RPMI7951 (cell line): ENCODE results near the gene TGFB3. TPM values are rescaled to one million over a fixed set of nuclear protein-coding genes. Genes with fewer than 3 reads are reported as not detected.
"Not testable (repeated sequence)": the region's sequence is repeated elsewhere in the genome, so short reads cannot be mapped to it uniquely, and the experiment has no call there.

Experiments used
- DNase-seq: peaks from one replicate; pipeline ENCODE4 v3.0.0-alpha.2; 2012; ENCODE audit warnings: low read depth
- total RNA-seq: library from RNA; depleted of rRNA; stranded (reverse); fragments of >200 nt; shearing (Covaris generic); gene quantifications from 2 replicates; pipeline ENCODE4 v1.2.3, GENCODE V29; 2014; rRNA removed

Gene TGFB3
- 1.8 and 3.6 TPM in 2 replicates for total RNA-seq

DNA sequence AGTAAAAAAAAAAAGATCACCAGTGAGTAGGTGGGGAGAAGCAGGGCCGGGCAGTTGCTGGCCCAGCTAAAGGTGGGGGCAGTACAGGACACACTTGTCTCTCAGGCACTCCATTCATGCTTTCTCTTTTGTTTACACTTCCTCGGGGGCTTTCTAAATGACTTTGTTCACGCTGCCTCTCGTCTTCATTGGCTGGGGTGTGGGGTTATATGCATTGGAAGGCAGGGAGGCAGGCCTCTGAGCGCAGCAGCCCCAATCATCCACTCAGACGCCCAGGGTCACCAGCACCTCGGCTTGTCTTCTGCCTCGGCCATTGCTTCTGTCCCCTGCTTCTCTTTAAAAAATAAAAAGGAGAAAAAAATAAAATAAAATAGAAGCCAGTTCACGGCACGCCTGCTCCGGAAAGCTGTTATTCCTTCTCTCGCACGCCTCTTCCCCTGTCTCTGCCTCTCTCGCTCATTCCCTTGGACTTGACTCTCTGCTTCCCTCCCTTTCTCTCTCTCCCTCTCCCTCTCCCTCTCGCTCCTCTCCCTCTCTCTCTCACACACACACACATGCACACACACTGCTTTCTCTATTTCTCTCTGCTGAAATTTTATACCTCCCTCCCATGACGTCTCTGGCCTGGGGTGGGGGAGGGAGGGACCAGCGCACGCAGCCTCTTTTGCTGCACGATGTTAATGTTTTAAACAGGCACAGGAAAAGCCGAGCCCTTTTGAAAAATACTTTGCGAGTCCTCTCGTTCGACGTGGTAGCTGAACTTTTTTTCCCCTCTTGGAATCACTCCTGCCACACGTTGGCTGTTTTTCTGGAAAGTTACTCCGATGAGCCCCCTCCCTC, at the start of gene TGFB3:
TSS of gene TGFB3 (minus strand) at position 570 of the 840 bp plus-strand sequence. CDS start 1,102 bp downstream, outside the sequence.
- peak; percentile 89 for DNase-seq

- DNase-seq, result no peak
Measured at GRCh38 chr14:76024211-76024907, 42.6 kb upstream of the TGFB3 start.

- no peak for DNase-seq
Measured at GRCh38 chr14:76023757-76024156, 42.0 kb upstream of the TGFB3 start.

DNA sequence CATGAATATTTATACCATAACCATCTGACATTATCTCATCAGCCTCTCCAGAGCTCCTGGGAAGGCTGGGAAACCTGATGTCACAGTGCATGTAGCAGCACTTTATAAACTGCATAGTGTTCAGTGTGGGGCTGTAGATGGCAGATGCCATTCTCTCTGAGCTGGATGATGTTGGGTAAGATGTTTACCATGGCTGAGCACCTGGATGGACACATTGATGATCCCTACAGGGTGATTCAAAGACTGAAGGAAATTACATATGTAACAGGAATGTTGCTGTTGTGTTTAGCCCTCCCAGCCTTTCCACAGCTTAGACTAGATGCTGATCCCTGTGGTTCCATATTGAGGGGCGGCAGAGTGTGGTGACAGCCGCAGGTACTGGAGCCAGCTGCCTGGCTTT, 41.2 kb upstream of the TGFB3 start:
- DNase-seq, result no peak

GRCh38 chr14:76019676-76020075, 37.9 kb upstream of the TGFB3 start:
- DNase-seq, result no peak

DNA sequence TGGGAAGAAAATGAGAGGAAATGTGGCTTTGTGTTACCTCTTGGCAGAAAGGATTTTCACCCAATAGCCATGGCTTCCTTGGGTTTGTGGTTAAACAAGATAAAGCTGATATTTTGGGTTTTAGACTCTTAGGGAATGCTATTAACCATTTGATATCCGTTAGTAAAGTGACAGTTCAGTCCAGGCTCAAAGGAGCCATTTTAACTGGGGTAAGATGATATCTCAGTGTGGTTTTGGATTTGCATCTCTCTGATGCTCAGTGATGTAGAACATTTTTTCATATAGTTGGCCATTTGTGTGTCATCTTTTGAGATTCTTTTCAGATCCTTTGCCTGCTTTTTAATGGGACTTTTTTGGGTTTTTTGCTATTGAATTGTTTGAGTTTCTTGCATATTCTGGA, 33.9 kb upstream of the TGFB3 start:
- peak; percentile 4 for DNase-seq

- no peak for DNase-seq
Measured at GRCh38 chr14:76015191-76015590, 33.4 kb upstream of the TGFB3 start.

DNA sequence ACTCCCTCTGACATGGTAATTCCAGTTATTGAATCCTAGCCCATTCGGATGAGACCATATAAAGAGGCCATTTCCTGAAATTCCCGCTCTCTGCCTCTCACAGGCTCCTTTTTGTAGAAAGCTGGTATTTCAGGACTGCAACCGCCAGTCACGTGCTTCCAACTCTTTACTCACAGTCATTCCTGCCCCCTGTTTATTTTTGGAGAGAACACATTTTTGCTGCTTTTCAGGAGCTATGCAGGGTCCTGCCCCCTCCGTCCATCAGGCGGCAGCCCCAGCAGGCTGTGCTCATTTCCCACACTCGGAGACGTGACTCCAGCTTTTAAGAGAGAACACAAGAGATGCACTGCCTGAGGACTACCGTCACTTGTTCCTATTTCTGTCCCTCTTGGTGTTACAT, 30.6 kb upstream of the TGFB3 start:
- no peak for DNase-seq

DNA sequence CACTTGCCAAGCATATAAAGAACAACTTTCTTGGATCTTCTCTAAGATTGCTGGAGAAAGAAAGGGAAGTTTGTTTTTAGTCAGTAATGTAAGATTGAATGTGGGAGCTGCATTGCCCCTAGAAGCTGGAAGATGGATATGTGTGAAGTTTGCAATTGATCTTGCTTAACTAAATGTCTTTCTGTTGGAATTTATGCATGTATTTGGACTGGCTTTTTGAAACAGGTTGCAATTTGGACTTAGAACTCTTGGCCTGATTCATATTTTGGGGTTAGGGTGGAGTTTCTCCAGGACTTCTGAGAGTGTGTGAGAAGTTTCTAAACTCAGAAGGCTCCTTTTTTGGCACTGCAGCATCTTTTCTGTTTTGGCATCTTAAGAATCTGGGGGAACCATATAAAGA, 30.1 kb upstream of the TGFB3 start:
- no peak for DNase-seq

- not testable (repeated sequence) for DNase-seq
Measured at GRCh38 chr14:76009627-76010026, 27.8 kb upstream of the TGFB3 start.

GRCh38 chr14:76007852-76008251, 26.1 kb upstream of the TGFB3 start:
- DNase-seq, result no peak

- DNase-seq, result no peak
Measured at GRCh38 chr14:76007379-76007778, 25.6 kb upstream of the TGFB3 start.

DNA sequence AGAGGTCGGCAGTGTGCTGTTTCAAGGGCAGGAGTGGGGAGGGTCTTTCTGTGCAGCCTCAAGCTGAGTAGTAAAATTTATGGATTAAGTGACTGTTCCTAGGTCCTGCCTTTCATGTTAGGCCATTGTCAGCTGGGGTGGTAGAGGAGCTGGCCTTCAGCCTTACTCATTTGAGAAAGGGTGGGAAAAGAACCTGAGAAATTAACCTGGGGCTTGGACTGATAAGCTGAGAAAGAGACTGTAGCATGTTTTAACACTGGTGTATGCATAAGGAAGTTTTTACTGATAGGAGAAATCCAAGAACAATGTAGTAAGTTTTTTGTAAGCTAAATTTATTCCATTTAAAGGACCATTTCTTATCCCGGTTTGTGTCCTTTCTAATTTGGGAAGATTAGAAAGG, 24.5 kb upstream of the TGFB3 start:
- no peak for DNase-seq

- DNase-seq, result no peak
Measured at GRCh38 chr14:76002383-76002782, 20.6 kb upstream of the TGFB3 start.

GRCh38 chr14:75999511-76000190, 17.9 kb upstream of the TGFB3 start:
- DNase-seq, result no peak

GRCh38 chr14:75996488-75996887, 14.7 kb upstream of the TGFB3 start:
- DNase-seq, result no peak

GRCh38 chr14:75995372-75996041, 13.7 kb upstream of the TGFB3 start:
- no peak for DNase-seq

DNA sequence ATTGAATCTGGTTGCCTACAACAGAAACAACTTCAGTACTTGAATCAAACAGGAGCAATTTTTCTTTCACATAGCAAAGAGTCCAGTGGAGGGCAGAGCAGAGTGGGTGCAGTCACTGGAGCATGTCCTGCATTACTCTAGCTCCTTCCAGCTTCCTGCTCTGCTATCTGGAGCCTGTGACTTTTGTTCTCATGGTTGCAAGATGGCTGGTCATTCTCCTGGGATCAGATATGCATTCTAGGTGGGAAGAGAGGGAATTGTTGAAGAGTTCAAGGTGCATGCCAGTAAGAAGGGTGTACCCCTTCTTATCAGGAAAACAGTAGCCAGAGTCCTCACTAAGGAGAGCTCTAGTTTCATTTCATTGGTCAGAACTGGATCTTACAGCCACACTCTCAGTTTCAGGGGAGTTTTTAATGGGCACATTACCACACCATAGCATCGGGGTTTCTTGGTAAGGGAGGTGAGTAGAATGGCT, 11.8 kb upstream of the TGFB3 start:
- no peak for DNase-seq

DNA sequence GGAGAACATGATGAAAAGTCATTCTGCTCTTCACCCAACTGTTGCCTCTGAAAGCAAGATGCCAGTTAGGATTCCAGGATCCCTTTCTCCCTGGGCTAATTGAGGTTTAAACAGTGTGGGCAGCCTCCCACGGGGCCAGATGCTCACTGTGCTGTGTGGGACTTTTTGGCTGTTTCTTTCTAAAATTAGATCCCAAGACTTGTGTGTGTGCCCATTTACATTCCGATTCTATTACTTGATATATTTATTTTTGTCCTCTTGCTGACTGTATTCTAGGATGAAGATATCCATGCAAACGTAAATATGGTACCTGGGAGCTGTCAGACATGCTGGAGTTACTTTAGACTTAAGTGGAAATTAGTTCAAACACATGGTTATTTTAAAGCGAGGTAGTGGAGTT, 10.0 kb upstream of the TGFB3 start:
- DNase-seq, result no peak

GRCh38 chr14:75990297-75990696, 8.5 kb upstream of the TGFB3 start:
- no peak for DNase-seq

DNA sequence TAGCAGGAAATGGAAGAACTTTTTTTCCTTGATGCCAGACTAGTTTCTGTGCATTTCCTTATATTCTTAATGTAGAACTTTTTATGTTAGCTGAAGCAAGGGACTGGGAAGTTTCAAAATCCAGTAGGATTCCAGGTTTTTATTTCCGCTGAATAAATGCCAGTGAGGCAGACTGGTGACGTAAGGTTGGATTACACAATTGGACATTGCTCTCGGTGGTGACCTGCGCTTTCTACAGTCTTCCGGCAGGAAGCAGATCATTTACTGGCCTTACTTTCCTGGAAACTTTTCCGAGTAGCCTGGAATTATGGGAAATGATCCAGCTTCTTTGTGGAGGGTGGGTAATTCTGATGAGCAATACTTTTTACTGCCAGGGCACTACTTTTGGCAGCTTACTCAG, 7.3 kb upstream of the TGFB3 start:
- DNase-seq, result no peak
